Measurements from ENCODE around the gene EXOC4. TPM values are rescaled to one million over a fixed set of nuclear protein-coding genes. Genes with fewer than 3 reads are reported as not detected.

Gene EXOC4
- total and polyA plus RNA-seq, 2 of the 13 experiments (the other 11 are each of a cell fraction or from before 2014, with no cell fraction given): 22.5 to 39.0 TPM

GRCh38 chr7:133795068-133795665 lies 542.3 kb downstream of the EXOC4 start (continued):
- no peak for TF ChIP-seq ZNF337 (CRISPR knock-in tag; IDR thresholded peaks at IDR 0.05; ENCODE audit: borderline replicate concordance, low read depth)
- TF ChIP-seq ZNF468 (CRISPR knock-in tag; IDR thresholded peaks at IDR 0.05): no peak
- no peak for TF ChIP-seq SCMH1 (CRISPR knock-in tag; IDR thresholded peaks at IDR 0.05; ENCODE audit: borderline replicate concordance)
- no peak for TF ChIP-seq SSRP1 (CRISPR knock-in tag; IDR thresholded peaks at IDR 0.05)

- Histone ChIP-seq H3K9ac (ENCODE audit: insufficient read depth, low read depth, low read length) (no peak overlapping the region), H3K36me3 (replicated peaks in 1 of 2; ENCODE audit: control insufficient read depth in 1 of 2, insufficient read depth in 2 of 2, low read length in 2 of 2) (no peaks in the 10 kb centered on the region), H3K4me2 (ENCODE audit: low read depth, low read length) (no peak overlapping the region), H3K9me3 (ENCODE audit: low read length) (no peaks in the 10 kb centered on the region), H3K27me3 (ENCODE audit: control insufficient read depth in 1 of 2, insufficient read depth in 2 of 2, low read length in 2 of 2) (no peaks in the 10 kb centered on the region), H4K20me1 (ENCODE audit: insufficient read depth, low read length) (no peaks in the 10 kb centered on the region), H3K79me2 (ENCODE audit: insufficient read depth, low read length) (no peaks in the 10 kb centered on the region), H3K4me1 (ENCODE audit: insufficient read depth, low read length) (no peaks in the 10 kb centered on the region), H3K4me3 (replicated peaks in 1 of 3; ENCODE audit: insufficient read depth in 1 of 3, low read depth in 2 of 3, low read length in 3 of 3) (no peak overlapping the region), H3K27ac (ENCODE audit: extremely low read length, insufficient read depth, low read length) (no peak overlapping the region), H2AFZ (ENCODE audit: low read length) (no peak overlapping the region)
- in situ Hi-C loops (cut with HindIII; ENCODE audit: extremely low pct_ligation_motif_present, low pct_unique_long_range_greater_than_20kb) (no loop called here), intact Hi-C loops (cut with micrococcal nuclease; ENCODE audit: unreplicated experiment) (no loop called here)
- no peak for FAIRE-seq
- WGBS (ENCODE audit: low lambda C conversion rate): 96% methylated on average over 11 of the region's 11 CpGs
- POLR2A ChIA-PET: no interaction called here
- no peak for DNase-seq (ENCODE audit: low spot score)
- ATAC-seq: no peak
- no TSS peak for BruUV-seq (replicated peaks)
- CTCF ChIA-PET (ENCODE audit: low intra/inter-chr PET ratio, low total read pairs): no interaction called here
- TF ChIP-seq ZNF616 (CRISPR knock-in tag; IDR thresholded peaks at IDR 0.05; ENCODE audit: low read depth): no peak
These were observed 544.2 kb downstream of the EXOC4 start for GRCh38 chr7:133796782-133797745.

Data from HepG2 (cell line).